Measurements from ENCODE around the gene SMC3.

DNA sequence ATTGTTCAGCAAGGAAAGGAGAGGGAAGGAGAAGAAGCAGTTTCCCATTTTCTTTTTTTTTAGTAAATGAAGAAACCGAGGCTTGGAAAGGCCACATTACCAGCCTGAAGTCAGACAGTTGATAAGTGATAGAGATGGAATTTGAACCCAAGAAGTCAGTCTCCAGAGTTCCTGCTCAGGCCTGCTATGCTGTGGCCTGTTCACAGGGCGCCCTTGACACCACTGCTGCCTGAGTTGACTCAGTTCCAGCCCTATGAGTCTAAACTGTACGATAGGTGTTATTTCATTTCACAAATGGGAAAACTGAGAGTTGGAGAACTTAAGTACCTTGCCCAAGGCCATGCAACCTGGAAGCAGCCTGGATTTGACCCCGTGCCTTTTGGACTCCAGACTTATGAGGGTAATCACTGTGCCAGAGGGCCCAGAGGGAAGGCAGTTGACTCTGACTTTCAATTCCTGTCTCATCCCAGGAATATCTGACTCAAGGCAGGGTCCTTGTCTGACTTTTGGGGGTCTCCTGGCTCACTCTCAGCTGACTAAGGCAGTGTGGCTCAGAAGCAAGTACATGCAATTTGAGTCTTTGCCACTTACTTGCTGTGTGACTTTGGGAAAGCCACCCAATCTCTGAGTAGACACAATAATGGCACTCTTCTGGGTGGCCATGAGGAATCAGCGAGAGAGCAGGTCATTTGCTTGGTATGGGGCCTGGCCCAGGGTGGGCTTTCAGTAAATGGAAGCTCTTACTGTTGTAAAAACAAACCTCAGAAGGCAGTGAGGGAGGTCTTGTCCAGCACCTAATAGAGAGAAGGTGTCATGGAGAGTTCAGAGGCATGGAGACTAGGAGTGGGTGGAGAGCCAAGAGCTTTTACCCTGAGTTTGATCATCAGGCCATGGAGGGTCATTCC is 58.7 kb downstream of the SMC3 start:
- TF ChIP-seq, protein P1, sequence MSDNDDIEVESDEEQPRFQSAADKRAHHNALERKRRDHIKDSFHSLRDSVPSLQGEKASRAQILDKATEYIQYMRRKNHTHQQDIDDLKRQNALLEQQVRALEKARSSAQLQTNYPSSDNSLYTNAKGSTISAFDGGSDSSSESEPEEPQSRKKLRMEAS (IDR thresholded peaks at IDR 0.05): no peak
- no peak for TF ChIP-seq YY1 (IDR thresholded peaks at IDR 0.05; ENCODE audit: low read depth)
- TF ChIP-seq EP300 (IDR thresholded peaks at IDR 0.05; ENCODE audit: borderline replicate concordance): no peak
- no peak for TF ChIP-seq TCF12 (IDR thresholded peaks at IDR 0.05; ENCODE audit: low read depth)
- TF ChIP-seq CREB1 (IDR thresholded peaks at IDR 0.05; ENCODE audit: low read depth): no peak
- TF ChIP-seq TAF1 (IDR thresholded peaks at IDR 0.05; ENCODE audit: low read depth): no peak
- TF ChIP-seq CEBPB (IDR thresholded peaks at IDR 0.05): no peak
- TF ChIP-seq ZBTB7A (IDR thresholded peaks at IDR 0.05; ENCODE audit: low read depth): no peak
- no peak for TF ChIP-seq EGR1 (IDR thresholded peaks at IDR 0.05)
- TF ChIP-seq, protein P2, sequence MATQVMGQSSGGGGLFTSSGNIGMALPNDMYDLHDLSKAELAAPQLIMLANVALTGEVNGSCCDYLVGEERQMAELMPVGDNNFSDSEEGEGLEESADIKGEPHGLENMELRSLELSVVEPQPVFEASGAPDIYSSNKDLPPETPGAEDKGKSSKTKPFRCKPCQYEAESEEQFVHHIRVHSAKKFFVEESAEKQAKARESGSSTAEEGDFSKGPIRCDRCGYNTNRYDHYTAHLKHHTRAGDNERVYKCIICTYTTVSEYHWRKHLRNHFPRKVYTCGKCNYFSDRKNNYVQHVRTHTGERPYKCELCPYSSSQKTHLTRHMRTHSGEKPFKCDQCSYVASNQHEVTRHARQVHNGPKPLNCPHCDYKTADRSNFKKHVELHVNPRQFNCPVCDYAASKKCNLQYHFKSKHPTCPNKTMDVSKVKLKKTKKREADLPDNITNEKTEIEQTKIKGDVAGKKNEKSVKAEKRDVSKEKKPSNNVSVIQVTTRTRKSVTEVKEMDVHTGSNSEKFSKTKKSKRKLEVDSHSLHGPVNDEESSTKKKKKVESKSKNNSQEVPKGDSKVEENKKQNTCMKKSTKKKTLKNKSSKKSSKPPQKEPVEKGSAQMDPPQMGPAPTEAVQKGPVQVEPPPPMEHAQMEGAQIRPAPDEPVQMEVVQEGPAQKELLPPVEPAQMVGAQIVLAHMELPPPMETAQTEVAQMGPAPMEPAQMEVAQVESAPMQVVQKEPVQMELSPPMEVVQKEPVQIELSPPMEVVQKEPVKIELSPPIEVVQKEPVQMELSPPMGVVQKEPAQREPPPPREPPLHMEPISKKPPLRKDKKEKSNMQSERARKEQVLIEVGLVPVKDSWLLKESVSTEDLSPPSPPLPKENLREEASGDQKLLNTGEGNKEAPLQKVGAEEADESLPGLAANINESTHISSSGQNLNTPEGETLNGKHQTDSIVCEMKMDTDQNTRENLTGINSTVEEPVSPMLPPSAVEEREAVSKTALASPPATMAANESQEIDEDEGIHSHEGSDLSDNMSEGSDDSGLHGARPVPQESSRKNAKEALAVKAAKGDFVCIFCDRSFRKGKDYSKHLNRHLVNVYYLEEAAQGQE (IDR thresholded peaks at IDR 0.05; ENCODE audit: low read depth): no peak

All from Ishikawa (cell line).